ENCODE measurements around the gene DCXR. TPM values are rescaled to one million over a fixed set of nuclear protein-coding genes. Genes with fewer than 3 reads are reported as not detected.

Gene DCXR
- total and polyA plus RNA-seq, 2 of the 13 experiments (the other 11 are each of a cell fraction or from before 2014, with no cell fraction given): 287 to 311 TPM

GRCh38 chr17:81996232-81996756 lies 41.2 kb downstream of the DCXR start (continued):
- TF ChIP-seq FOSL2 (CRISPR knock-in tag; IDR thresholded peaks at IDR 0.05) (no peak), RARG (CRISPR knock-in tag; IDR thresholded peaks at IDR 0.05; ENCODE audit: low read depth) (no peak), RBM22 (optimal IDR thresholded peaks at IDR 0.05; ENCODE audit: low read length) (no peak), HNRNPK (IDR thresholded peaks at IDR 0.05; ENCODE audit: low read depth, low read length, poor library complexity, severe bottlenecking) (no peak), NRL (CRISPR knock-in tag; IDR thresholded peaks at IDR 0.05; ENCODE audit: borderline replicate concordance) (no peak), KLF16 (CRISPR knock-in tag; IDR thresholded peaks at IDR 0.05) (0 out of 4 replicates have a peak, but pooled peaks of 1 of the 2 experiments have one; percentile 33), ZBTB20 (CRISPR knock-in tag; IDR thresholded peaks at IDR 0.05; ENCODE audit: borderline replicate concordance, low read depth) (no peak), IRX3 (CRISPR knock-in tag; IDR thresholded peaks at IDR 0.05; ENCODE audit: borderline replicate concordance, low read depth) (0 out of 2 replicates have a peak, but pooled peaks have one; percentile 15), SRF (IDR thresholded peaks at IDR 0.05; ENCODE audit: low read depth, low read length) (0 out of 2 replicates have a peak, but pooled peaks have one; percentile 1), ZNF224 (CRISPR knock-in tag; IDR thresholded peaks at IDR 0.05) (0 out of 2 replicates have a peak, but pooled peaks have one; percentile 53), ZNF329 (CRISPR knock-in tag; IDR thresholded peaks at IDR 0.05; ENCODE audit: low read depth) (no peak), GATA4 (IDR thresholded peaks at IDR 0.05; ENCODE audit: borderline replicate concordance, low read depth) (no peak), ZNF878 (CRISPR knock-in tag; IDR thresholded peaks at IDR 0.05) (no peak), TCF7 (IDR thresholded peaks at IDR 0.05; ENCODE audit: low read depth) (0 out of 2 replicates have a peak, but pooled peaks have one; percentile 4), ZNF333 (CRISPR knock-in tag; IDR thresholded peaks at IDR 0.05; ENCODE audit: borderline replicate concordance) (peak; percentile 61; the same call in 1 of the 2 replicates), REXO4 (CRISPR knock-in tag; IDR thresholded peaks at IDR 0.05; ENCODE audit: borderline replicate concordance) (no peak), ZNF124 (CRISPR knock-in tag; IDR thresholded peaks at IDR 0.05) (no peak), PRPF4 (IDR thresholded peaks at IDR 0.05; ENCODE audit: low read depth, low read length, poor library complexity, severe bottlenecking) (peak; percentile 74), ZNF782 (CRISPR knock-in tag; IDR thresholded peaks at IDR 0.05; ENCODE audit: borderline replicate concordance) (0 out of 2 replicates have a peak, but pooled peaks have one; percentile 3)
- TF ChIP-seq, protein P1, sequence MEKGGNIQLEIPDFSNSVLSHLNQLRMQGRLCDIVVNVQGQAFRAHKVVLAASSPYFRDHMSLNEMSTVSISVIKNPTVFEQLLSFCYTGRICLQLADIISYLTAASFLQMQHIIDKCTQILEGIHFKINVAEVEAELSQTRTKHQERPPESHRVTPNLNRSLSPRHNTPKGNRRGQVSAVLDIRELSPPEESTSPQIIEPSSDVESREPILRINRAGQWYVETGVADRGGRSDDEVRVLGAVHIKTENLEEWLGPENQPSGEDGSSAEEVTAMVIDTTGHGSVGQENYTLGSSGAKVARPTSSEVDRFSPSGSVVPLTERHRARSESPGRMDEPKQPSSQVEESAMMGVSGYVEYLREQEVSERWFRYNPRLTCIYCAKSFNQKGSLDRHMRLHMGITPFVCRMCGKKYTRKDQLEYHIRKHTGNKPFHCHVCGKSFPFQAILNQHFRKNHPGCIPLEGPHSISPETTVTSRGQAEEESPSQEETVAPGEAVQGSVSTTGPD (CRISPR knock-in tag; IDR thresholded peaks at IDR 0.05): peak; percentile 49; the same call in 1 of the 2 replicates
- TF ChIP-seq, protein P2, sequence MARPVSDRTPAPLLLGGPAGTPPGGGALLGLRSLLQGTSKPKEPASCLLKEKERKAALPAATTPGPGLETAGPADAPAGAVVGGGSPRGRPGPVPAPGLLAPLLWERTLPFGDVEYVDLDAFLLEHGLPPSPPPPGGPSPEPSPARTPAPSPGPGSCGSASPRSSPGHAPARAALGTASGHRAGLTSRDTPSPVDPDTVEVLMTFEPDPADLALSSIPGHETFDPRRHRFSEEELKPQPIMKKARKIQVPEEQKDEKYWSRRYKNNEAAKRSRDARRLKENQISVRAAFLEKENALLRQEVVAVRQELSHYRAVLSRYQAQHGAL (CRISPR knock-in tag; IDR thresholded peaks at IDR 0.05; ENCODE audit: not compliant biosample characterization): no peak
- TF ChIP-seq, protein P3, sequence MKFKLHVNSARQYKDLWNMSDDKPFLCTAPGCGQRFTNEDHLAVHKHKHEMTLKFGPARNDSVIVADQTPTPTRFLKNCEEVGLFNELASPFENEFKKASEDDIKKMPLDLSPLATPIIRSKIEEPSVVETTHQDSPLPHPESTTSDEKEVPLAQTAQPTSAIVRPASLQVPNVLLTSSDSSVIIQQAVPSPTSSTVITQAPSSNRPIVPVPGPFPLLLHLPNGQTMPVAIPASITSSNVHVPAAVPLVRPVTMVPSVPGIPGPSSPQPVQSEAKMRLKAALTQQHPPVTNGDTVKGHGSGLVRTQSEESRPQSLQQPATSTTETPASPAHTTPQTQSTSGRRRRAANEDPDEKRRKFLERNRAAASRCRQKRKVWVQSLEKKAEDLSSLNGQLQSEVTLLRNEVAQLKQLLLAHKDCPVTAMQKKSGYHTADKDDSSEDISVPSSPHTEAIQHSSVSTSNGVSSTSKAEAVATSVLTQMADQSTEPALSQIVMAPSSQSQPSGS (CRISPR knock-in tag; IDR thresholded peaks at IDR 0.05): no peak
- TF ChIP-seq, protein P4, sequence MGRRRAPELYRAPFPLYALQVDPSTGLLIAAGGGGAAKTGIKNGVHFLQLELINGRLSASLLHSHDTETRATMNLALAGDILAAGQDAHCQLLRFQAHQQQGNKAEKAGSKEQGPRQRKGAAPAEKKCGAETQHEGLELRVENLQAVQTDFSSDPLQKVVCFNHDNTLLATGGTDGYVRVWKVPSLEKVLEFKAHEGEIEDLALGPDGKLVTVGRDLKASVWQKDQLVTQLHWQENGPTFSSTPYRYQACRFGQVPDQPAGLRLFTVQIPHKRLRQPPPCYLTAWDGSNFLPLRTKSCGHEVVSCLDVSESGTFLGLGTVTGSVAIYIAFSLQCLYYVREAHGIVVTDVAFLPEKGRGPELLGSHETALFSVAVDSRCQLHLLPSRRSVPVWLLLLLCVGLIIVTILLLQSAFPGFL (CRISPR knock-in tag; IDR thresholded peaks at IDR 0.05): no peak
- TF ChIP-seq, protein P5, sequence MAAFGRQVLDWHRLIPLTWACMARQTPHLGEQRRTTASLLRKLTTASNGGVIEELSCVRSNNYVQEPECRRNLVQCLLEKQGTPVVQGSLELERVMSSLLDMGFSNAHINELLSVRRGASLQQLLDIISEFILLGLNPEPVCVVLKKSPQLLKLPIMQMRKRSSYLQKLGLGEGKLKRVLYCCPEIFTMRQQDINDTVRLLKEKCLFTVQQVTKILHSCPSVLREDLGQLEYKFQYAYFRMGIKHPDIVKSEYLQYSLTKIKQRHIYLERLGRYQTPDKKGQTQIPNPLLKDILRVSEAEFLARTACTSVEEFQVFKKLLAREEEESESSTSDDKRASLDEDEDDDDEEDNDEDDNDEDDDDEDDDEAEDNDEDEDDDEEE (CRISPR knock-in tag; IDR thresholded peaks at IDR 0.05): no peak
